Measurements from ENCODE around the gene FBXO8. TPM values are rescaled to one million over a fixed set of nuclear protein-coding genes. Genes with fewer than 3 reads are reported as not detected.

The FBXO8 gene
- total and polyA plus RNA-seq, 2 of the 4 experiments (the other 2 are of a cell fraction): 11.3 to 25.6 TPM

- no peak overlapping the region for H3K4me3 ChIP-seq (ENCODE audit: insufficient read depth, low read depth, low read length)
- H3K4me1 ChIP-seq (ENCODE audit: control insufficient read depth, insufficient read depth, low read length): no peaks in the 10 kb centered on the region
- no peak overlapping the region for H2BK120ac ChIP-seq (ENCODE audit: low read depth, low read length)
- H2AK5ac ChIP-seq (ENCODE audit: low read depth, low read length): no peak overlapping the region
- in situ Hi-C loops (cut with MboI; ENCODE audit: low sequenced_read_pairs) (loop anchor here (10.0 kb wide), 1 partner anchor 86 kb away; no protein-coding TSS in a partner anchor), dilution Hi-C loops (cut with HindIII; ENCODE audit: low sequenced_read_pairs, unreplicated experiment) (no loop called here), intact Hi-C loops (cut with micrococcal nuclease) (no loop called here)
- H3K4ac ChIP-seq (ENCODE audit: low read depth, low read length): no peak overlapping the region
- no peak overlapping the region for H2BK15ac ChIP-seq (ENCODE audit: low read depth, low read length)
- H4K8ac ChIP-seq (ENCODE audit: low read depth in 2 of 2, low read length in 2 of 2): no peak overlapping the region
- TF ChIP-seq RAD21 (IDR thresholded peaks at IDR 0.05; ENCODE audit: low read length) (no peak), MXI1 (IDR thresholded peaks at IDR 0.05; ENCODE audit: borderline replicate concordance, low read depth, low read length) (no peak), MAFK (IDR thresholded peaks at IDR 0.05; ENCODE audit: low read depth, low read length) (no peak), RFX5 (IDR thresholded peaks at IDR 0.05; ENCODE audit: low read depth, low read length) (no peak), CTCF (conservative IDR thresholded peaks at IDR 0.05; ENCODE audit: low read depth, low read length) (no peak), ELK1 (IDR thresholded peaks at IDR 0.05; ENCODE audit: borderline replicate concordance, low read depth, low read length) (no peak), FOS (IDR thresholded peaks at IDR 0.05; ENCODE audit: low read depth, low read length) (no peak), NFE2L2 (IDR thresholded peaks at IDR 0.05; ENCODE audit: low read depth, low read length) (no peak), MAZ (IDR thresholded peaks at IDR 0.05; ENCODE audit: borderline replicate concordance, low read depth, low read length) (no peak), USF2 (IDR thresholded peaks at IDR 0.05; ENCODE audit: low read depth, low read length) (no peak), SMC3 (IDR thresholded peaks at IDR 0.05; ENCODE audit: low read depth, low read length) (no peak), POLR2A (IDR thresholded peaks at IDR 0.05; ENCODE audit: low read depth, low read length) (no peak), BHLHE40 (IDR thresholded peaks at IDR 0.05; ENCODE audit: low read depth, low read length) (no peak), RCOR1 (IDR thresholded peaks at IDR 0.05; ENCODE audit: insufficient replicate concordance, low read length) (no peak)
- ATAC-seq (ENCODE audit: low read depth): no peak
- no peaks in the 10 kb centered on the region for H3K36me3 ChIP-seq (ENCODE audit: control insufficient read depth, insufficient read depth, low read length)
- H4K5ac ChIP-seq (ENCODE audit: low read depth, low read length): no peak overlapping the region
- no CpG with 5 or more reads among the region's 2 CpGs for WGBS, 2 experiments (ENCODE audit: extremely low coverage in 2 of 2, insufficient read length in 1 of 2)
- H2AFZ ChIP-seq (replicated peaks; ENCODE audit: low read length, poor library complexity): no peak overlapping the region
- no peak overlapping the region for H2BK5ac ChIP-seq (ENCODE audit: low read depth, low read length, poor library complexity, severe bottlenecking)
- ChIA-PET POLR2A (ENCODE audit: unreplicated experiment) (no interaction called here), CTCF (no interaction called here)
- H3K18ac ChIP-seq (ENCODE audit: low read depth, low read length): no peak overlapping the region
- no TSS peak for BruUV-seq (replicated peaks)
- H3K56ac ChIP-seq (ENCODE audit: extremely low read depth, insufficient read depth, low read length): no peak overlapping the region
- DNase-seq: no peak
- no peak overlapping the region for H3K9ac ChIP-seq (ENCODE audit: low read depth, low read length)
- no peaks in the 10 kb centered on the region for H3K79me1 ChIP-seq (ENCODE audit: low read depth in 1 of 2, low read length in 2 of 2)
- H4K20me1 ChIP-seq (ENCODE audit: insufficient read depth, low read length): no peaks in the 10 kb centered on the region
- H3K27ac ChIP-seq (ENCODE audit: insufficient read depth, low read length): no peak overlapping the region
- H3K4me2 ChIP-seq (ENCODE audit: low read depth, low read length): no peak overlapping the region
- no peaks in the 10 kb centered on the region for H3K27me3 ChIP-seq (ENCODE audit: control insufficient read depth, insufficient read depth, low read length)
- no peak overlapping the region for H2AK9ac ChIP-seq (replicated peaks; ENCODE audit: low read depth, low read length, poor library complexity)
- H3K9me1 ChIP-seq (ENCODE audit: insufficient read depth, low read length): no peaks in the 10 kb centered on the region
- no peak overlapping the region for H2BK20ac ChIP-seq (ENCODE audit: low read depth, low read length)
- H4K91ac ChIP-seq (ENCODE audit: insufficient read depth, low read depth, low read length): no peak overlapping the region
- no peak overlapping the region for H3K23ac ChIP-seq (ENCODE audit: low read depth, low read length)
- no peak overlapping the region for H3K14ac ChIP-seq (replicated peaks; ENCODE audit: low read depth, low read length)
- no peaks in the 10 kb centered on the region for H3K9me3 ChIP-seq (ENCODE audit: control insufficient read depth, insufficient read depth, low read length)
These were observed 54.5 kb downstream of the FBXO8 start for GRCh38 chr4:174228988-174229387.
